HCT116 (cell line): ENCODE measurements around the gene ABHD10. TPM values are rescaled to one million over a fixed set of nuclear protein-coding genes. Genes with fewer than 3 reads are reported as not detected.
"Not testable (repeated sequence)": the region's sequence is repeated elsewhere in the genome, so short reads cannot be mapped to it uniquely, and the experiment has no call there.

Experiments
- ATAC-seq: fragments of 200-7000 bp; cut with Tn5 transposase; 2 replicates; pipeline ENCODE4 v1.9.1; 2020; ENCODE audit warnings: mild to moderate bottlenecking, moderate library complexity
- BruUV-seq: library from RNA; stranded (reverse); fragments of 400-500 nt; replicated peaks from 2 replicates; lab custom pipeline; 2021; lab: Mats Ljungman, UMichigan
- CTCF ChIA-PET: fragments of 300-600 bp; sonication (Branson Sonifier 250); formaldehyde crosslinking; loops from one replicate; lab custom pipeline; 2021; ENCODE audit warnings: antibody characterized with exemption; lab: Charles Lee
- POLR2A ChIA-PET: fragments of 300-600, 350-600 bp; sonication (Branson Sonifier 250); formaldehyde crosslinking; loops from one replicate; lab custom pipeline; 2021; ENCODE audit warnings: antibody characterized with exemption; lab: Charles Lee
- RAD21 ChIA-PET, 2 experiments: fragments of 300-600 bp; sonication (Branson Sonifier 250); formaldehyde crosslinking; loops; one replicate each; lab custom pipeline; 2023; ENCODE audit warnings: low total read pairs in 2 of 2; ENCODE audit not compliant: uncharacterized antibody in 2 of 2, unreplicated experiment in 2 of 2, low non-redundant PET in 1 of 2; lab: Charles Lee
- DNase-seq: peaks from one replicate; pipeline ENCODE4 v3.0.0-alpha.2; 2010; ENCODE audit warnings: low read depth, low spot score
- H2AFZ ChIP-seq: fragments of 200-600 bp; shearing (Covaris generic), sonication (generic); 2 replicates; pipeline ENCODE4 v1.6.1; 2017; ENCODE audit warnings: low read depth, mixed run types, mixed read lengths, antibody characterized with exemption, low read length; ENCODE audit not compliant: poor library complexity, severe bottlenecking
- H3K27ac ChIP-seq: 2 replicates; pipeline ENCODE4 v1.5.1; 2012; ENCODE audit warnings: low read depth, low read length
- H3K27me3 ChIP-seq: fragments of 200-600 bp; sonication (generic); 2 replicates; pipeline ENCODE4 v1.6.1; 2016; ENCODE audit warnings: mixed run types, low read length, mixed read lengths; ENCODE audit not compliant: insufficient read depth
- H3K36me3 ChIP-seq, 2 experiments: fragments of 200-500 bp in 1 of 2; fragments of 200-600 bp in 1 of 2; sonication (Bioruptor generic) in 1 of 2; sonication (generic) in 1 of 2; 2 replicates each; pipeline versions ENCODE4 v1.5.1 to v1.6.1; 2014 to 2016; ENCODE audit warnings: low read length in 2 of 2, inconsistent platforms in 1 of 2, mixed read lengths in 1 of 2, mixed run types in 1 of 2; ENCODE audit not compliant: insufficient read depth in 2 of 2, control insufficient read depth in 1 of 2
- H3K4me1 ChIP-seq, 2 experiments: fragments of 200-600 bp in 1 of 2; sonication (generic) in 1 of 2; 2 replicates each; pipeline versions ENCODE4 v1.5.1 to v1.6.1; 2012 to 2017; ENCODE audit warnings: low read length in 2 of 2, inconsistent platforms in 1 of 2, mild to moderate bottlenecking in 1 of 2, mixed read lengths in 1 of 2, mixed run types in 1 of 2, moderate library complexity in 1 of 2; ENCODE audit not compliant: insufficient read depth in 2 of 2, control insufficient read depth in 1 of 2
- H3K4me2 ChIP-seq: fragments of 200-600 bp; sonication (generic); 2 replicates; pipeline ENCODE4 v1.6.1; 2017; ENCODE audit warnings: mixed run types, low read length, mixed read lengths
- H3K4me3 ChIP-seq, 2 experiments: fragments of 200-600 bp in 1 of 2; sonication (generic) in 1 of 2; replicated peaks in 1 of 2; 2 replicates each; pipeline ENCODE4 v1.5.1; 2011 to 2016; ENCODE audit warnings: low read length in 2 of 2, control low read depth in 1 of 2, low read depth in 1 of 2, mild to moderate bottlenecking in 1 of 2, mixed read lengths in 1 of 2, mixed run types in 1 of 2
- H3K79me2 ChIP-seq: fragments of 200-600 bp; sonication (generic); 2 replicates; pipeline ENCODE4 v1.6.1; 2017; ENCODE audit warnings: mild to moderate bottlenecking, mixed run types, low read length, moderate library complexity, mixed read lengths; ENCODE audit not compliant: insufficient read depth
- H3K9ac ChIP-seq: fragments of 200-600 bp; sonication (generic); 2 replicates; pipeline ENCODE4 v1.6.1; 2016; ENCODE audit warnings: low read length, mixed read lengths
- H3K9me2 ChIP-seq: fragments of 200-600 bp; sonication (generic), shearing (Covaris generic); 2 replicates; pipeline ENCODE4 v1.6.1; 2017; ENCODE audit warnings: mixed run types, mild to moderate bottlenecking, moderate library complexity; ENCODE audit not compliant: insufficient read depth
- H3K9me3 ChIP-seq, 2 experiments: fragments of 200-500 bp in 1 of 2; fragments of 200-600 bp in 1 of 2; sonication (Bioruptor generic) in 1 of 2; sonication (generic) in 1 of 2; 2 replicates each; pipeline ENCODE4 v1.6.1; 2014 to 2017; ENCODE audit warnings: low read length in 2 of 2, mixed read lengths in 2 of 2, inconsistent platforms in 1 of 2, low read depth in 1 of 2, mild to moderate bottlenecking in 1 of 2, mixed run types in 1 of 2, moderate library complexity in 1 of 2; ENCODE audit not compliant: control insufficient read depth in 1 of 2, insufficient read depth in 1 of 2
- H4K20me1 ChIP-seq: fragments of 200-600 bp; sonication (generic), shearing (Covaris generic); 2 replicates; pipeline ENCODE4 v1.6.1; 2017; ENCODE audit warnings: mixed run types, mild to moderate bottlenecking, moderate library complexity; ENCODE audit not compliant: insufficient read depth
- EZH2phosphoT487 ChIP-seq: fragments of 200-600 bp; IDR thresholded peaks from 2 replicates; pipeline ENCODE4 v1.6.1; 2018; ENCODE audit warnings: antibody characterized with exemption, borderline replicate concordance
- JUND ChIP-seq: IDR thresholded peaks from 2 replicates; pipeline ENCODE4 v1.6.1; 2012
- REST ChIP-seq: IDR thresholded peaks from 2 replicates; pipeline ENCODE4 v1.6.1; 2012; ENCODE audit warnings: low read depth
- SRF ChIP-seq: IDR thresholded peaks from 2 replicates; pipeline ENCODE4 v1.6.1; 2012; ENCODE audit warnings: low read depth
- TCF7L2 ChIP-seq: IDR thresholded peaks from 2 replicates; pipeline ENCODE4 v1.7.0; 2011; ENCODE audit warnings: borderline replicate concordance, inconsistent platforms; ENCODE audit not compliant: insufficient read depth, insufficient read length; ENCODE audit errors: extremely low read depth
- ZNF274 ChIP-seq: fragments of 200-500 bp; sonication (Bioruptor generic); IDR thresholded peaks from 2 replicates; pipeline ENCODE4 v1.6.1; 2014; ENCODE audit warnings: mild to moderate bottlenecking, low read depth, low read length, inconsistent platforms
- intact Hi-C: fragments of 100-400 bp; cut with micrococcal nuclease; formaldehyde crosslinking; loops from 2 replicates; pipeline ENCODE4 v1.10.0; 2022
- total RNA-seq: library from RNA; stranded (reverse); gene quantifications from one replicate; pipeline ENCODE4 v1.2.1, GENCODE V29; 2021; ENCODE audit not compliant: unreplicated experiment

ABHD10 gene
- total RNA-seq, 1 experiment from 2014 or later = 295 TPM

DNA sequence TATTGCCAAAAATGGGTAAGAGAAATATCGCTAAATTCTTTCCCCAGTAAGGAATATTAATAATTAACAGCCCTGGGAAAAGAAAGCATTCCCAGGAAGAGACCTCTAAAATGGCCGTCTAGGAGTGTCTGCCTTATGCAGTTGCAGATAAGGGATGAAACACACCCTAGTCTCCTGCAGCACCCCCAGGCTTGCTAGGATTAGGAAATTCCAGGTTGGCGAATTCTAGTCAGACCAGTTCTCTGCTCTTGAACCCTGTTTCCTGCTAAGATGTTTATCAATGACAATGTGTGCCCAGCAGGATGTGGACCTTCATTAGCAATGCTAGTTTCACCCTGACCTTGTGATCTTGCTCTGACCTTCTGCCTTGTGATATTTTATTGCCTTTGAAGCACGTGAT, 58.4 kb downstream of the ABHD10 start:
- POLR2A ChIA-PET, H4K20me1 ChIP-seq, H3K4me2 ChIP-seq, H3K9me2 ChIP-seq, ATAC-seq, H3K4me1 ChIP-seq, DNase-seq, CTCF ChIA-PET, H3K4me3 ChIP-seq, H3K27me3 ChIP-seq, H3K9me3 ChIP-seq, RAD21 ChIA-PET, intact Hi-C loops, H3K9ac ChIP-seq, BruUV-seq, H3K36me3 ChIP-seq, H2AFZ ChIP-seq, H3K79me2 ChIP-seq, H3K27ac ChIP-seq: not testable (repeated sequence)

DNA sequence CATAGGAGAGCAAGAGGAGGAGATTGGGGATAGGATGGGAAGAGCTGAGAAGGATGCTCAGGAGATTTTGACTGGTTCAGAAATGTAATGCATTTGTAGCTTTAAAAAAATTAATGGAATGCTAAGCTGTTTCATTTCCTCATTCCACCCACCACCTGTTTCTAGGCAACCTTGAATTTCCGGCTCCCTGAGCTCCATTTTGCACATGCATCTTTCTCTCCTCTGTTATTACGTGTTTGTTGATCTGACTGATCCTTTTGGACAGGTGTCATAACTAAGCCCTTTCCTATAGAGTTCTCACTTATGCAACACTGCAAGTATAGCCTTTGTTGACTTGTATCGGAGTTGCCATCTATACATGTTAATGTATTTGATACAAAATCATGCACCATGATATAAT, 60.0 kb downstream of the ABHD10 start:
- Histone ChIP-seq H3K27me3 (no peaks in the 10 kb centered on the region), H3K4me1 (peaks cover 0 to 9% of the 10 kb centered on the region in 2 experiments; a peak in 2 of 4 replicates), H3K4me3 (no peak overlapping the region), H3K9me2 (no peaks in the 10 kb centered on the region), H3K36me3 (no peaks in the 10 kb centered on the region), H3K27ac (no peak overlapping the region), H3K79me2 (no peaks in the 10 kb centered on the region), H3K9ac (no peak overlapping the region), H4K20me1 (no peaks in the 10 kb centered on the region), H3K4me2 (no peak overlapping the region), H3K9me3 (no peaks in the 10 kb centered on the region), H2AFZ (no peak overlapping the region)
- RAD21 ChIA-PET = no interaction called here
- BruUV-seq = no TSS peak
- TF ChIP-seq JUND (no peak), ZNF274 (no peak), EZH2phosphoT487 (no peak), TCF7L2 (no peak), REST (no peak), SRF (no peak)
- intact Hi-C loops = no loop called here
- ATAC-seq = no peak
- CTCF ChIA-PET = interaction anchor here (1.4 kb wide), 1 partner anchor 323 kb away, joined by 3 read pairs; no protein-coding TSS in a partner anchor
- no peak for DNase-seq
- POLR2A ChIA-PET = interaction anchor here (1.1 kb wide), 1 partner anchor 62 kb away, joined by 3 read pairs; no protein-coding TSS in a partner anchor
